Measurements from ENCODE around the gene MAGI2. TPM values are rescaled to one million over a fixed set of nuclear protein-coding genes. Genes with fewer than 3 reads are reported as not detected.

Gene MAGI2
- total RNA-seq, 2 donors from 2014 or later: 17.9 to 21.0 TPM

DNA sequence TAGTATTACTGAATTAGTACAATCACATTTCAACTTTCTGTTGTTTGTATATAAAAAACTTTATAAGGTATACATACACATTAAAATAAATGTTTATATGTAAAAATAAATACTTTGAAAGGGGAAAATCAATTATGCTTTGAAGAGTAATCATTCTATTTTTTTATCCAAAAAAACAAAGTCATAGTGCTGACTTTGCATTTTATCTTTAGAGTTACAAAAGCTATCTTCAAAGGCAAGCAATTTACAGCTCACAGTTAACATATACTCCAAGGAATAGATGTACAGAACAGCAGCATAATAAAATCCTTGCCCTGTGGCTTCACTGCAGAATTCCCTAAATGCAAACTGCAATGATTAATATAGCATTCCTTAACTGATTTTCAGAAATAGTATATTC lies 53.2 kb downstream of the MAGI2 start:
- DNase-seq (ENCODE audit: low spot score): no peak
- intact Hi-C loops (cut with DNase I): no loop called here

DNA sequence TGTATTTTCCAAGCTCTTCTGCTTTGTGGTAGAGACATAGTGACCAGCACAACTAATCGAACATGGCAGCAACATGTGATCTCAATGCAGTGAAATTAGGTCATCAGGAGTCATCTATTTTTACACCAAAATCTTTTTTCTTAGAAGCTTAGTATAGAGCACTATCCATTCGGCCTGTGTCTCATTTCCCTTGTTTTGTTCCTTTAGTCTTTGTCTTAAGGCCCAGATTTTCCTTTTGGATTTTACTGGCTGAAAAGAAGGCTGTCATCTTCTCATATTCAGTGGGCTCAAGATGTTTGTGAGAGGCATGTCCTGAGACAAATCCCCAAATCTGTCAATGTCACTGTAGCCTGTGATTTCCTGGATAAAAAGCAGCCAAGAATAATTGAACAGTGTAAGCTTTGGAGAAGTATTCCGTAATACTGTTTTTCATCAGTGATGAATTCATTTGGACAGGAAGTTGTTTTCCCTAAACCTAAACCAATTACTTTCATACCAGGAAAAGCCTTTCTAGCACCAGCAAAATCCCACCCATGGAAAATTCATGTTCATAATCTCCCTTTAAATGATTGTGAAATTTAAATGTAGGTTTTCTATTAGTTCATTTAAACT lies 55.2 kb downstream of the MAGI2 start:
- no peak for DNase-seq (ENCODE audit: low spot score)
- intact Hi-C loops (cut with DNase I): no loop called here

DNA sequence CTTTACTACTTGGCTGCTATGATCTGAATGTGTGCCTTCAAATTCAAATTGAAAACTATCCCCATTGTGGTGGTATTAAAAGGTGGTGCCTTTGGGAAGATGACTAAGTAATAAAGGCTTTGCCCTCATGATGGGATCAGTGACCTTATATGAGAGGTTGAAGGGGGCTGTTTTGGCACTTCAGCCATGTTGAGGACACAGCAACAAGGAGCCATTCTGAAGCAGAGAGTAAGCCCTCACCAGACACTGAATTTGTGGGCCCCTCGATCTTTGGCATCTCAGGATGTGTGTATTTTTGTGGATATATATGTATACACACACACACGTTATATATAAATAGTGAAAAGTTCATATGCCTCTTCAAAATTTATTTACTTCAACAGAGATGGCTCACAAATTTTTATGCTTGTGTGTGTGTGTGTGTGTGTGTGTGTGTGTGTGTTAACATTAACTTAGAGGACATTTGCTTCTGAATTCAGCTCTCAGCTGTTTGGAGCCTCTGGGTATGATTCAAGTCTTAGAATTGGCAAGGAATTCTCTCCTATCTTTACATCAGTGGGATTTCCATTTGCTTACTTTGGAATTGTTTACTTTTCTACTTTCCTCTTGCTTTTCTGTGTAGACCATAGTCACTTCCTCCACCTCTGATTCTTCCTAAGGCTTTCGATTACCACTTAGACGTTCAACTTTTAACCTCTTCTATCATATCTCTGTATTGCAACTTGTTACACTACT lies 66.6 kb downstream of the MAGI2 start:
- intact Hi-C loops (cut with DNase I): no loop called here
- no peak for DNase-seq (ENCODE audit: low spot score)

DNA sequence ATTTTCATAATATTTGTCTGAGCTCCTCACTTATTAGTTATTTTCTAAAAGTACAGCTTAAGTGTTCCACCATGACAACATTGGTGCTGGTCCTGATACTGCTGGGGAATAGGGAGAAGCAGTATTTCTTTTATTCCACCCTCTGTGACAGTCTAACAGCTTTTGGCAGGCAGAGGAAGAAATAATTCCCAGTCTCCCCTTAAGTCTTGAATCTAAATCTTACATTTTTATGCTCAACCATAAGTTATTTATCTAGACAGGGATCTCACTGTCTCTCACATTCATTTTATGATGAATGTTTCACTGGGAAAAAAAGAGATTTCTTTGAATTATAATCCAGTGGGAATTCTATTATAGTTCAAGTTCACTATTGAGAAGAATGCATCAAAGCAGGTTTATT lies 71.5 kb downstream of the MAGI2 start:
- intact Hi-C loops (cut with DNase I): no loop called here
- no peak for DNase-seq (ENCODE audit: low spot score)

DNA sequence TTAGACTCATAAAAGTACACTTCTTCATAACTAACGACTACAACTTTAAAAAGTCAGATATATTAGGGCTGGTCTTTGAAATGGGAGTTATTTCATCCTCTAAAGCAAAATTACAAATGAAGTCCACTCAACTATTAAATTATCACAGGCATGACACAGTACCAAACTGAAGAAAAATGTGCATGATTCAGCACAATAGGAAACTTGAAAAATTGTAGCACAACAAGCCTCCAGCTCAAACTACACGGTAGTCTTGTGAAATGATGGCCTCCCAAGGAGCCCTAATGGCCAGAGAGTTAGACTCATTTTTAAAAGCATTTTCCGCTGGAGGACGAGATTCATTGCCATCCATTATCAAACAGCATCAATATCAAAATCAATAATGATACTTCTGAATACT lies 76.4 kb downstream of the MAGI2 start:
- DNase-seq (ENCODE audit: low spot score): no peak
- intact Hi-C loops (cut with DNase I): no loop called here

DNA sequence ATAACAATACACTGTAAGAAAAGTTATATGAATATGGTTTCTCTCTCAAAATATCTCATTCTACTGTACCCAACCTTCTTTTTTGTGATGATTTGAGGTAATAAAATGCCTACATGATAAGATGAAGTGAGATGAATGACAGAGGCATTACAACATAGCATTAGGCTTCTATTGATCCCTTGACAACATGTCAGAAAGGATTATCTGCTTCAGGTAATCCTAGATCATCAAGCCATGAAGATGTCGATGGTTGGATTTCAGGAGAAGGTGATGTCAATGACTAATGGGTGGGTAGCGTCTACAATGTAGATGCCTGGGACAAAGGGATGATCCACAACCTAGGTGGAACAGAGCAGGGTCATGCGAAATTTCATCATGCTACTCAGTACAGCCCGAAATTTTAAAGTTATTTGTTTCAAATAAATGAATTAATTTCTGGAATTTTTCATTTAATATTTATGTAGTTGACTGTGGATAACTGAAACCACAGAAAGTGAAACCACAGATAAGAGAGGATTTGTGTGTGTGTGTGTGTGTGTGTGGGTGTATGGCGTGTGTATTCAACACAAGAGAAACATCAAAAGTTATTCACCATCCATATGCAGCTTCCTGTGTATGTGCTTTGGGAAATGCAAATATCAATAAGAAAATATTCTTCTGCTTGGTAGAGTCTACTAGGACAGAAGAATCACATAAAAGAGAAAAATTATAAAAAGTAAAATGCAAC lies 77.0 kb downstream of the MAGI2 start:
- no peak for DNase-seq (ENCODE audit: low spot score)
- intact Hi-C loops (cut with DNase I): no loop called here

DNA sequence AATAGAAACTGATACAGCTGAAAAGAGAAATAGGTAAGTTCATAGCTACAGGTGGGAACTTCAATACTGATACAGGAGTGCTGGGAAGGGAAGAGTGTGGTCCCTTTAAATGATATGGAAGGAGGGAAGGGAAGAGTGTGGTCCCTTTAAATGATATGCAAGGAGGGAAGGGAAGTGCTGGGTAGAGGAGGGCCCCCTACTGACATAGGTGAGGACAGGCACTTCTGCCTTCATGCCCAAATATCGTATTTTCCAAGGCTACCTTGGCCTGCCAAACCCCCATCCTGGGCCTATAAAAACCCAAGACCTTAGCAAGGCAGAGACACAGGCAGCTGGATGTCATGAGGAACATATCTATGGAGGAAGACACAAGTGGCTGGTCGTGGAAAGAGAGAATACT lies 92.3 kb downstream of the MAGI2 start:
- intact Hi-C loops (cut with DNase I): no loop called here
- no peak for DNase-seq (ENCODE audit: low spot score)

DNA sequence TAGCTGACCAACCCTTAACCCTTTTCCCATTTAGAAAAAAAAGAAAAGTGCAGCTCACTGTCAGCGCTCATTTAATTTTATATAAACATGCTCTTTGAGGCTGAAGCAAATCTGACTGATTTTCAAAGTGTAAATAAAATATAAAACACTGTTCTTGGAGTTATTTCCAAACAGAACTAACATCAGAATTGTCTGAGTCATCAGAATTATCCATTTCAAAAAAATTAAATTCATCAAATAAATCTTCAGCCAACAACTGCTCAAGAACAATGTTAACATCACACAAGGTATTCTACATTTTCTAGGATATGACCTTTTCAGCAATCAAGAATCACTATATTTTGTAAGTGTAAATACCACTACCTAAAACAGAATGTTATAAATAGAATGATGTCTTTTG lies 93.6 kb downstream of the MAGI2 start:
- intact Hi-C loops (cut with DNase I): no loop called here
- no peak for DNase-seq (ENCODE audit: low spot score)

DNA sequence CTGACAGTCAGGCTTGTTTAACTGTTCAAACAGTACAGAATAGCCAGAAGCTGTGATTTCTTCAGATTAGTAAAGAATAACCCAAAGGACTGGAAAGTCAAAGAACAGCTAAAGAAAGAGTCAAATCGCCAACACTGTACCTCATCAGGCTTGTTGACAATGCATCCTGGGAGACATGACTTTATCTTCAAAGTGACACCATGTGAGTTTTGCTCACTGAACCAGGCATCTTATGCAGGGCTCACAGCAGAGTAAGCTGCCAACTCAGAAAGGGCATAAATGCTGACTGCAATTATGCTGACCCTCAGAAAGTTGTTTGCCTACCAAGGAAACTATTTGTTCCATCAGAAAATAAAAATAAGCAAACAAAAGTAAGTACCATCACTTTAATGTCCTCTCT lies 96.4 kb downstream of the MAGI2 start:
- intact Hi-C loops (cut with DNase I): no loop called here
- no peak for DNase-seq (ENCODE audit: low spot score)

DNA sequence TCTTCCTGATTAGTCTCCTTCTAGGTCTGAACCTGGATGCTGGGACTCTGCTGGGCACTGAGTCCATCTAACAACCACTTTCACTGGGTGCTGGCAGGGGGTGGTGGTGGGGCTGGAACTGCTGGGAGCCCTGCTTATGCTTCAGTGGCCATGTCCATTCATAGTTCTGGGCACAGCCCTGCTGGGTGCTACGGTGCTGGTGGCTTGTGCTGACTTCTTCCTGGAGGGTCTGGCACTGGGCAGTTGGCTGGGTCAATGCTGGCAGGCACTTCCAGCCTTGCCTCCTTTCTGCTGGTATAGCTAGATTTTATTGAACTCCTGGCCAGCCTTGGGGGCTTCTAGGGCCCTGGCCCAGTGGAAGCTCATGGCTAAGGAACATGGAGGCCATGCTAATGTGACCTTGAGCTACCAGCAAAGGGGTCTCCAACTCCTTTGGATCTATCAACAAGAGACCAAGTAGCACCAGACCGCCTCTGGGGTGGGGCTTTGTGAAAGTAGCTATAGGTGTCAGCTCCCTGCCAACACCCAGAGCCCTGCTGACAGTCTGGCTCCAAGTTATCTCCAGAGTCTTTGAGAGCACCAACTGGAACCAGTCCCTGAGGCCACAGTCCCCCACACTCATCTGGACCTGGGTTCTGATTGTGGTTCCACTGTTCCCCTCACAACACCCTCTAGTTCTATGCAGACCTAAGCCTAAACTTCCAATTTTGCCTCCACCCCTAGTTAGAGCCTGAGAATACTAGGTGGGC lies 99.6 kb downstream of the MAGI2 start:
- intact Hi-C loops (cut with DNase I): no loop called here
- no peak for DNase-seq (ENCODE audit: low spot score)

DNA sequence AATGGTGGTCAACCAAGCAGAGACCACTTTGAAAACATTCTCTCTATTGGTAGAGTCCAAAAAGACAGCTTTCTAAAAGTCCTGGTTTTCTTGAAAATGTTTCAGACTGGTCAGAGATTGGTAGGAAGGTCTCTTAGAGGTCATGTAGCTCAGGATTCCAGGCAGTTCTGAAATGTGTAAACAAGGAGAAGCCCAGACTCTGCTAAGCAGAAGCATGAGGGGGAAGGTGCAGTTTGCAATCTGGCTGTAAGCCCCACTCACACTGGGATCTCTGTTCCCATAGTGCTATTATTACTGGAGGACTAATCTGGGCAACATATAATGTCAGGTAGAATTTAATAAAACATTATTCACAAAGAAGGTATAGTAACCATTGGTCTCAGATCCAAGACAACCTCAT lies 101.1 kb downstream of the MAGI2 start:
- intact Hi-C loops (cut with DNase I): no loop called here

DNA sequence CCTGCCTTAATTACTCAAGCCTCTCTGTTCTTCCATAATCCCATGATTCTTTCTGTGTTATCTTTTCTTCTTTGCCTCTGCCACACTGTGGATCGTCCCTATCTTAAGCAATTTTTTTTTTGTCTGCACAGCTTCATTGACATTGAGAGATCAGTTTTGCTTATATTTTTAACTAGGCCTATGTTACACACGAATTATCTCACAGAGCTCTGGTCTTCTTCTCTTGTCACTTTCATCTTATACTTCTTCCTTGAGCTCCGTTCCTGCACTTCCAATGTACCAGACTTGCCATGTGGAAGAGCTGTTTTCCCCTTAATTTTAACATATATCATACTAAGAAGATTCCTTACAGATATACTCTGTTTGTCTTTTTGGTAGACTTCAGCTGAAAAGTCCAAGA lies 106.1 kb downstream of the MAGI2 start:
- intact Hi-C loops (cut with DNase I): no loop called here
- no peak for DNase-seq (ENCODE audit: low spot score)

More for the DNA sequence above, 101.1 kb downstream of the MAGI2 start:
- no peak for DNase-seq (ENCODE audit: low spot score)

DNA sequence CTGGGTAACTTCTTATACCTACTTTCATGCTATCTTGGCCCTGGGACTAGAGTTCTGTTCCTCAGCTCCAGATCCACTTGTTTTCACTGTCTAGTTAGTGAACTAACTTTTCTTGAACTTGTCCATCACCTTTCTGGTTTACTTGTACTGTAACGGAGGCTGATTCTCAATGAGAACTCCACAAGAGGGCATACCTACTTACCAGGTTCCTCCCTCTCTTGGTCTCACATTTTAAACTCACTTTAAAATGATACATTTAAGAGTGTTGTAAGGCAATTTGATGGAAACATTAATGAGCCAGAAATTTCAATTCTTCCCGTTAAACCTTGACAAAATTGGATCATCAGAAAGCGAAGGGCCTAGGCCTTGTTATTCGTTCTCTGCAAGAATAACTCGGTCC lies 111.6 kb downstream of the MAGI2 start:
- no peak for DNase-seq (ENCODE audit: low spot score)
- intact Hi-C loops (cut with DNase I): no loop called here

DNA sequence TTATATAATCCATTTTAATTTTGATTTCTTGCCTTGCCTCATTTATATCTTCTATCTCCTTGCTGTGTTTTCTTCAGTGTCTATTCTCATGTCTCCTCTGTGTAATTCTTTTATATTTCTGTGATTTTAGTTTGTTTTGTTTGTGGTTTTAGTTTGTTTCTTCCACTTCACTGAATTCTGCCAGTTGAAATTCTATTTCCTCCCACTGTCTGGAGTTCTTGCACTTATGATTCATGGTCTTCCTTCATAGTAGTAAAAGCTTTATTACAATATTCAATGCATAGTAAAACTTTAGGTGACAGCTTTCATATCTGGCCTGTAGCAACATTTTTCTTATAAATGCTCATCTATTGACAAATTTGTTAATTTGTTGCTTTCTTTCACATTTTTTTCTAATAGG lies 113.3 kb downstream of the MAGI2 start:
- DNase-seq (ENCODE audit: low spot score): no peak
- intact Hi-C loops (cut with DNase I): no loop called here

DNA sequence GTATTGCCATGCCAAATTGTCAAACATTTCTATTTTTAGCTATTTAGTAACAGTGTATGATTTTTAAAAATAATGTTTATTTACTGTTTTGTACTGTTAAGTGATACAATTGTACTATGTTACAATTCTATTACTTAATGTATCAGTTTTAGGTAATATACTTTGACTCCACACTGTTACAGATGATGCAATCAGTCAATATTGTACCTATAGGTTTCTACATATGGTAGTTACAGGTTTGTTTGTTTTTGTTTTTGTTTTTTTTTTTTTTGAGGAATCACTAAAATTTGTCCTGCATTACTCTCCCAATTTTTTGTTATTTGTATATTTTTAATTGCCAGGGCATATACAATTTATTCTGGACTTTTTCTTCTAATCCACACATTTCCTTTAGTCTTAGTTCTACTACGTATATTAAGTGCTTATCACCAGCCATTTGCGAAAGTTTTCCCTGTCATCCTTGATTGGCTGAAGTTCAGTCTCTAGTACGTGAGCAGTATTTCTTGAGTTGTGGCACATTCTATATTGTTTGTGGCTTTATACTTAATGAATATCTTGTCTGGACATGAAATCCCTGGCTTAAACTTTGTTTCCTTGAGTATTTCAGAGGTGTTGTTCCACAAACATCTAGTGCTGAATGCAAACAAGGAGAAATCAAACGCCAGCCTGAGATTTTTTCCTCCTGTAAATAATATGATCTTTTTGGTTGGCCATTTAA lies 114.1 kb downstream of the MAGI2 start:
- intact Hi-C loops (cut with DNase I): no loop called here
- no peak for DNase-seq (ENCODE audit: low spot score)

DNA sequence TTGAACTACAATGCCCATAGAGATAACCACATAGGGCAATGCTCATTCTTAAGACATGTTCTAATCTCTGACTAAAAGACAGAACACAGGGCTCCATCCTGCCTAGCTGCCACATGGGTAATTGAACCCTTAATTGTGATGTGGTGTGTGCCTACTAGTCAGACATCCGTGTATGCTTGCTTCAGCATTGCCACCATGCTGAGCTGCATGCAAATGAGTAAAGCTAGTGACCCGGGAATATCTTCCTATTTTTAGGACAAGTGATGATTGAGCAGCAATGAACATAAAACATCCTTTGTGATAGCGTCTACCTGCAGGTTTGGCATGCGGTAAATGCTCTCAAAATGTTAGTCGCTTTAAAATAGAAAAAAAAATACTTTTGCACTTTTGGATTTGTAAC lies 115.8 kb downstream of the MAGI2 start:
- intact Hi-C loops (cut with DNase I): no loop called here
- DNase-seq (ENCODE audit: low spot score): no peak

DNA sequence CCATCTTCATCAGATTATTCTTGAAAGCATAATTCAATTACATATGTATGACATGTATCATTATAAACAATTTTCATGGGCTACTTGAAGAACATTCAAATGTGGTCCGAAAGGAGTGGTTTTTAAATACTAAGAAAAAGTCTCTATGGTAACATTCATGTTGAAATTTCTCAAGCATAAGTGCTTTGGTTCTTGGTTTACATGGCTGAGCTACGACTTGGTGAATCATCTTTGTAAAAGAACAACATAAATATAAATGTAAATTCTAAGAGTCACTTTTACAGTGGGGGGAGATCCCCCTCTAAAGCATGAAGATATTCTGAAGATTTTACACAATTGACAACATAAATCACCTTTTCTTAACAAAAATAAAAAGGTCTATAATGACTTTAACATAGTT lies 118.6 kb downstream of the MAGI2 start:
- intact Hi-C loops (cut with DNase I): no loop called here

DNA sequence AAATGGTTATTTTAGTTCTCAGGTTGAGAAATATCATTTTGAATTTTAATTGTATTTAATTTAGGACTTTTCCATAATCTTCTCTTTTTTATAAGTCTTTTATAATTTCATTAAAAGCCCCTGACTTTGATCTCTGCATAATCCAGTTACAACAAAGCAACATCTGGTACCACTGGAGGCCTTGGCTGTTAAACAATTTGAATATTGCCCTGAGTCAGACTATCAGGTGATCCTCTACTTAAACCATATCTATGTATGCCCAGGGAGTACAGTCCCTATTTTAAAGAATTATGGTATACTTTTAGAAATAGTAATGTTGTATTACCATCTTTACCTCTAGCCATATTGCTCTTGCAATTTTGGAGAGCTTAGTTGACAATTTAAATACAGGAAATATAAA lies 119.1 kb downstream of the MAGI2 start:
- no peak for DNase-seq (ENCODE audit: low spot score)
- intact Hi-C loops (cut with DNase I): no loop called here

More for the DNA sequence above, 118.6 kb downstream of the MAGI2 start:
- DNase-seq (ENCODE audit: low spot score): no peak

DNA sequence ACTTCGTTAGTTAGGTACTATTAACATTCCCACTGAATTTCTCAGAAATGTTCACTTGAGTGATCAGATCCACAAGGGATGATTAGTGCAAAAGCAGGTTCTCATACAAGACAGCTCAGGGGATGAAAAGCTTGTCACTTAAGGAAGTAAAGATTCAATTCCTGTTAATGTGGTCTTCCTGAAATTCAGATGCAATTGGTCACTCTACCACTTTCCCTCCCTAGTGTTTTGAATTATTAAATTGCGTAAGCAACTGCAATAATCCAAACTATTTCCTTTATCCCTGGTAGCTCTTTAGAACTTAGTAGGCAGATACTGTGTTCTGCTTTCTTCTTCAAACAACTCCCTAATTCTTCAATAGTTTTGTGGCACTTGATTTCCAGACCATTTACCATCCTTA lies 121.4 kb downstream of the MAGI2 start:
- intact Hi-C loops (cut with DNase I): no loop called here

More for the DNA sequence above, 121.4 kb downstream of the MAGI2 start:
- DNase-seq (ENCODE audit: low spot score): no peak

Measured in posterior vena cava (tissue), 2 donors.